ENCODE measurements around the gene SHOC1.
"Not testable (repeated sequence)": the region's sequence is repeated elsewhere in the genome, so short reads cannot be mapped to it uniquely, and the experiment has no call there.

The SHOC1 gene

DNA sequence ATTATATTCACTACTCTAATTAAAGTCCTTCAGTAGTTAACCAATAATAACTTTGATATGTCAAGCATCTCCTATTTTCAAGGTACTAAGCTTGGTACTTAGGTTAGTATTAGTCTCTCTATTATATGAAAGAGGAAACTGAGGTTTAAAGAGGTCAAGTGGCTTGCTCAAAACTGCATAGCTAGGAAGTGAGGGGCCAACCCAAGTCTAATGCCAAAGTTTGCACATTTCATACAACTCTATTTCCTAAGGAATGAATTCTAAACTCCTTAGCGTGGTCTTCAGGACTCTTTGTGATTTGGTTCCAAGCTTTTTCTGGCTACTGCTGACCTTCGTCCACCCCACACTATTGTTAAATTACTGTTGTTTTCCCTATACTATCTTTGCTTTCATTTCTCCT, 9.9 kb upstream of the SHOC1 start:
- DNase-seq, result no peak

DNA sequence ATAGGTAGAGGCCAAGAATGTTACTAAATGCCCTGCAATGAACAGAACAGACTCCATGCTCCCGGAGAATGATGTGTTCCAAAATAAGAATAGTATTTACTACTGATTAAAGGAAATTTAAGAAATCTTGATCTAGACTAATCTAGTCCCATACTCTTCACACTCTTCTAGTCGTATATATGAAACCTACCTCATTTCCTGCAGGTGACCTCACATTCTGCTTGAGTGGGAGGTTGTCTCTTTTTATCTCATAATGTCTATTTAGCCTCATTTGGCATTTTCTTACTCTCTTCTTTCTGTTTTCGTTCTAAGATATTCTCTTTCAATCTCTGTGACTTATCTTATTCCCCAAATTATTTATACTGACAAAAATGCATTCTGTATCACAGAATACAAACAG, 9.2 kb upstream of the SHOC1 start:
- DNase-seq, result no peak

DNA sequence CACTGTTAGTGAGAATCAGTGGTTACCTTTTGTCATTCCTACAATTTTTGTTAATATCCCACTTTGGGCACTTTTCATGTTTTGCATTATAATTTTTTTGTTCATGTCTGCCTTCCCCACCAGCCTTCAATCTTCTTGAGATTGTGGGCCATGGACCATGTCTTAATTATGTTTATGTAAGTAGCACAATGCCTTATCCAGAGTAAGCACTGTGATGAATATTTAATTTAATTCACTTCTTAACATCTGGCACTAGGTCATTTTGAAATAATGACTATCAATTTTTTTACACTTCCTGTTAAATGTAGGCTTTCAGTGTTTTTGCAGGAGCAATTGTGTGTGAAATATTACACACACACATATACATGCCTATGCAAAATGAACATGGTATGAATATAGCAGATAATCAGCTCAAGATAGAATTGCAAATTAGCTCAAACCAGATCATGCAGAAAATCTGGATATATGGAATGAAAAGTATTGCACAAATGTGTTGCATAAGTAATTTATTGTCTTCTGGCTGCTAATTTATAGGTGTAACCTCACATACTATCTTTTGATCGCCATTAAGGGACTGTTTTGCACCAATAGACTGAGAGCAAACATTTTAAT, 5.3 kb upstream of the SHOC1 start:
- no peak for DNase-seq

DNA sequence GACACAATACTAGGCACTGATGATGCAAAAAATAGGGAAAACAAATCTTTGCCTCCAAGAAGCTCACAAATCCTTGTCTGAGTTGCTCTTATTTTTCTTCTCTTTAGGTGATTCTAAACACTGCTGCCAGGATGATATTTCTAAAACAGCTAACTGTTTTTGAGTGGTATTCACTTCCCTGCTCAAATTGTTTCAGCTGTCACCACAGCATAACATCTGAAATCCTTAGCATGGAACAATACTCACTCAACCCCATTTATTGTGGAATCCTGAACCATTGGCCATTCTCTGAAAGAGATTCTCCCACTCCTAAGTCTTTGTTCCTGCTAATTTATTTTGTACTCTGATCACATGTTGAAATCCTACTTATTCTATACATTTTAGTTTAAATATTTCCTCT, 4.8 kb upstream of the SHOC1 start:
- DNase-seq, result no peak

DNA sequence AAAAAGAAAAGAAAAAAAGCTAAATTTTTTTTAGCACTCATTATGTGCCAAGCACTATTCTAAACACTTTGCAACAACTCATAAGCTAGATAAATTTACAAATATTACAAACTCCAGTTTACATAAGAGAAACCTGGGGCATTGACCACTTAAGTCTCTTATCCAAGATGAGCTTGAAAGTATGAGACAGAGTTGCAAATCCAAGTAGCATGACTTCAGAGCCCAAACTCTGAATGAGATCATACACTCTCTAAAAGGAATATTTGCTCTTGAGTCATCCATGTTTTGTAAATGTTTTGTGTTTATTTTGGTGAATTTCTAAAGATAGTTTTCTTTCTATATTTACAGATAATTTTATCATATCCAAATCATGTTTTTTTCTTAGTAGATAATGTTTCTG, 4.0 kb upstream of the SHOC1 start:
- DNase-seq, result no peak

DNA sequence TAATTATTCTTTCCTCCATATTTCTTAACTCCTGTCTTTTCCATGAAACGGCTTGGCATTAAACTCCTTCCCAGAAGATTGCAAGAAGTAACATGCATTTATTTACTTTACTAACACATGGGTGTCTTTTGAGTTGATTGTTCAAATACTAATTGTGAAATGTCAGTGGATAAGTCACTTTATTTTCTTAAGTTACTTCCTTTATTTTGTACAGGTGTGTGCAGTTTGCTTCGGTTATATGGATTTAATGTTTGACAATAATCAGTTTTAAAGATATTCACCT, 761 bp upstream of the SHOC1 start:
- no peak for DNase-seq

DNA sequence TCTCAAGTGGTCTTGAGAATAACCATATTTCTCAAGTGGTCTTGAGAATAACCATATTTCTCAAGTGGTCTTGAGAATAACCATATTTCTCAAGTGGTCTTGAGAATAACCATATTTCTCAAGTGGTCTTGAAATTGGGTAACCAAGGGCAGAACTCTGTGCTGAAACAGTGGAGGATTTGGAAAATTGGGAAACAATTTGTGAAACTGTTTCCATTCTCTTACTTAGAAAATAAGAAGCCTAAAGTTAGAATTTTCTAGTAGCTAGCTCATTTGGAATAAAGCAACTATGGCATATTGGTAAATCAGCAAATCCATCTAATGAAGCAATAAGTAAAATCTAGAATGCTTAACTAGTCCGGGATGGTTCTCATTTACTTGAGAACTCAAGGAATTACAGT, 2.9 kb downstream of the SHOC1 start:
- DNase-seq, result not testable (repeated sequence)

DNA sequence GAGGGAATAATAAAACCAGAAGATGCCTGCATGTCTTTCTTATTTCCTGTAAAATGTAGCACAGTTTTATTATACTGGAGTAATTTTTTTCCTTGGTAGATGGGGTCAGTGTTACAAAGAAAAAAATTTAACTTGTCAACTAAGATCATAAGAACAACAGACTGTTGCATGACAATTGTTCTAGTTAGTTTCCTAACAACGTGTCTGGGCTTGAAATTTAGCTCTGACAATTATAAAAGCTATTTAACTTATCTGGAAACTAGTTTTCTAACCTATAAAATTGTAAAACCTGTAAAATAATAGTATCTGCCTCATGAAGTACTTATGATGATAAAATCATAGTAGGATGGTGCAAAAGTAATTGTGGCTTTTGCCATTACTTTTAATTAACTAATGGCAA, 4.9 kb downstream of the SHOC1 start:
- no peak for DNase-seq

DNA sequence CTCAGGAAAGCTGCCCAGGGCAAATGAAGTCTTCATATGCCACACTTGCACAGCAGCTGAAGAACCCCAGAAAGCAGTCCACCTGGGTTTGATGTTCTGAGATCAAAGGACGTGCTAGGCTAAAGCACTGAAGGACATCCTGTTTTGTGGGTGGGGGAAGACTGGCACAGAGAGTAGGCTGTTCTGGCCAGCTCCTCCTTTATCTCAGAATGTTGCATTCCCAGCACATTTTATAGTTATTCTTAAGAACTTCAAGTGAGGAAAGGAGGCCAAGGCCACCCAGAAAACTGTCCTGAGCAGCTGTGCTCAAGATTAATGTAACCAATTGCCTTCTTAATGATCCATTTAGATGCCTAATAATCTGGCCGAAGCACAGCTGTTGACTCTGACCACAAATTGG, 10.9 kb downstream of the SHOC1 start:
- no peak for DNase-seq

DNA sequence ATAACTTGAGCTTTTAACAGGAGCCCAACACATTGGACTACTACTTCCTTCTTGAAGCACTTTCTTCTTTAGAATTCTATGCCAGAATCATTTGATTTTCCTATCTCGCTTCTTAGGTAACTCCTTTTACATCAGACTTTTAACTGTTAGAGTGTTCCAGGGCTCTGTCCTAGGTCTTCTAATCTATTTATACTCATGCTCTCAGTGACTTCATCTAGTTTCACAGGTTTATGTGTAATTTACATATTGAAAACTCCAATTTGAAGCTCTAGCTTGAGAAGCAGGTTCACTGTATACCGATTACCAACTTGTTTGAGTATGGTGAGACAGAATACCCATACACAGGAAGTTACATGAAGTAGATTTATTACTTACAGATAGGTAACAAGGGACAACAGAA, 11.3 kb downstream of the SHOC1 start:
- DNase-seq, result no peak

DNA sequence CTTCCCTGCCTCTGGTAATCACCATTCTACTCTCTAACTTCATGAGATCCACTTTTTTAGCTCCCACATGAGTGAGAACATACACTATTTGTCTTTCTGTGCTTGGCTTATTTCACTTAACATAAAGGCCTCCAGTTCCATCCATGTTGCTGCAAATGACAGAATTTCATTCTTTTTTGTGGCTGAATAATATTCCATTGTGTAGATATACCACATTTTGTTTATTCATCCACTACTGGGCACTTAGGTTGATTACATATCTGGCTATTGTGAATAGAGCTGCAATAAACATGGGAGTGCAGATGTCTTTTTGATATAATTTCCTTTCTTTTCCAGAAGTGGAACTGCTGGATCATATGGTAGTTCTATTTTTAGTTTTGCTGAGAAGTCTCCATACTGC, 28.7 kb downstream of the SHOC1 start:
- DNase-seq, result no peak

DNA sequence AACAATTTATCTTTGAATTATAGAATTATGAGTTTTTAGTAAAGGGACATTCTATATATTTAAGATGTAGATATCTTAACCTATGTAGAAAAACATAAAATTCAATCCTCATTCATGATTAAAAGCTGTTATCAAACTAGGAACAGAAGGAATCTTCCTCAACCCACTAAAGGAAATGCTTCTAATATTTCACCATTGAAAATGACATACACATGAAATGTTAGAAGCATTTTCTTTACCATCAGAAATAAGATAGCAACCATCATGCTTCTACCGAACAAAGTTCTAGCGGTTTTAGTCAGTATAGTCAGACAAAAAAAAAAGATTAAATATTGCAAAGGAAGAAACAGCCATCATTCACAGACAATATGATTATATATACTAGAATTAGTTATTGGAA, 32.2 kb downstream of the SHOC1 start:
- no peak for DNase-seq

DNA sequence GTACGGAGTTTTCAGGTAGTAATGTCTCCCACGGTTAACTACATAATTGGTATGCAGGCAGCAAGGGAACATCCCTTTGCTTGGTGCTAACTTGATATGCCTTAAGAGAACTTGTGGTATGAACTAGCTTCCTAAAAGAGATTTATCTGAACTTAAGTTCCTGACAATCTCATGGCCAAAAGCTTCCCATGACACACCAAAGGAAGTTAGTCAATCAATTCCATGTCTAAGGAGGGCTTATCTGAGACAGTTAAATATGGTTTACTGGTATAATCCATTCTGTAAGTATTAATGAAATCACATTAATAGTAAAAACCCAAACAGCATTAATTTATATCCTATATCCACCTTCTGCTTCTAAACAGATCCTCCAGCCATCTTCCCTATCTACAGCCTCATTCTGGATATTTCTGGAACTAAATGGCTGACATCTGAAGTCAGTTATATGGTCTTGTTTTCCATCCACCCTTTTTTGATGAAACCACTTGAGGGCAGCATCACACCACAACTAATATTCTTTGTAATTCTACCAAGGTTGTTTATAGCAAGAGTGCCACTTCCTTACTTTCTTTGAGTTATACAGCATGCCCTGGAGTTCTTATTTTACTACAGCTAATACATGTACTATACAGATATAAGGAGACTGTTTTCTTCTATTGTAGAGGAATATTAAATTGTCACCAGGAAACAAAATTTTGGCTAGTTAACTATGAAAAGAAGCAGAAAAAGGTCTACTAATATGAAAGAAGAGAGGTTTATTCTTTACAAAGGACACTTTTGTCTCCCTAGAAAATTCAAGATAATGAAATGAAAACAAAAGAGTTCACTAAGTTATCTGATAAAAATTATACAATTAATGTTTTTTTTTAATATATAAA, 34.7 kb downstream of the SHOC1 start:
- peak in 3 of 4 experiments; percentile 1 to 15 (median 10) for DNase-seq

DNA sequence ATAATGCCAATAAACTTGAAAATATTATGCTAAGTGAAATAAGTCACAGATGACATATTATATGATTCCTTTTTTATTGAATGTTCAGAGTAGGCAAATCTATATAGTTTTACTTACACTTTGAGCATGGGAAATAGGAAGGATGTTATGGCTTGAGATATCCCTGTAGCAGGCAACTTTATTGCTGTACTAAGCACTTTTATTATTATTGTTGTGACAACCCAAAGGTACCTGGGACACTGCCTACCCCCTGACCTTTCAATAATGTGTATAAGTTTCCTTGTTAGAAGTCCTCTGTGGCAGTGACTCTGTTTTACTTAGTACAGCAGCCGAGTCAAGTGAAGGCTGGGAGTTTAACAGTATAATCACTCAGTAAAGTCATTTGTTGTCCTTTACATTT, 39.9 kb downstream of the SHOC1 start:
- DNase-seq, result no peak

DNA sequence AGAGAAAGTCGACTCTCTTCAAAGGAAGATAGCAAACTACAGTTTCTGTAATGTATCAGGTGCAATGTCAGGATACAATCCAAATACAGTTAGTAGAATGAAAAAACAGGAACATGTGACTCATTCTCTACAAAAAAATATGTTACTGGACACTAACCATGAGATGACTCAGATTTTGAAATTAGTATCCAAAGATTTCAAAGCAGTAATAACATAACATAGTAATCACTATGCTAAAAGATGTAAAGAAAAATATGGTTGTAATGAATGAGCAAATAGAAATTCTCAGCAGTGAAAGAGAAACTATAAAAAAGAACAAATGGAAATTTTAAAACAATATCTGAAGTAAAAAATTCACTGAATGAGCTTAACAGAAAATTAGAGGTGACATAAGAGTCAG, 42.3 kb downstream of the SHOC1 start:
- DNase-seq, result no peak
